ENCODE results near the gene P2RY14. TPM values are rescaled to one million over a fixed set of nuclear protein-coding genes. Genes with fewer than 3 reads are reported as not detected.

P2RY14 gene
- total and polyA plus RNA-seq, 2 donors from 2014 or later: 0.54 to 2.4 TPM

GRCh38 chr3:151289445-151289844, 11.1 kb upstream of the P2RY14 start:
- Histone ChIP-seq H3K36me3 (ENCODE audit: control insufficient read depth in 2 of 3, insufficient read depth in 3 of 3, low read length in 3 of 3) (no peaks in the 10 kb centered on the region), H3K4me3 (ENCODE audit: low read length in 3 of 3) (no peak overlapping the region), H3K4me1 (ENCODE audit: control insufficient read depth in 2 of 3, insufficient read depth in 2 of 3, low read depth in 1 of 3, low read length in 3 of 3) (peaks cover 0 to under 1% (median 0%) of the 10 kb centered on the region in 3 donors), H3K27me3 (ENCODE audit: control insufficient read depth, insufficient read depth, low read length) (no peaks in the 10 kb centered on the region), H3K9ac (ENCODE audit: low read length in 3 of 3) (no peak overlapping the region), H3K9me3 (ENCODE audit: control insufficient read depth in 2 of 3, insufficient read depth in 1 of 3, low read length in 3 of 3) (no peaks in the 10 kb centered on the region), H3K27ac (ENCODE audit: low read depth in 2 of 2, low read length in 2 of 2) (no peak overlapping the region)
- DNase-seq (no peak), FAIRE-seq (no peak)
- TF ChIP-seq, protein P1, sequence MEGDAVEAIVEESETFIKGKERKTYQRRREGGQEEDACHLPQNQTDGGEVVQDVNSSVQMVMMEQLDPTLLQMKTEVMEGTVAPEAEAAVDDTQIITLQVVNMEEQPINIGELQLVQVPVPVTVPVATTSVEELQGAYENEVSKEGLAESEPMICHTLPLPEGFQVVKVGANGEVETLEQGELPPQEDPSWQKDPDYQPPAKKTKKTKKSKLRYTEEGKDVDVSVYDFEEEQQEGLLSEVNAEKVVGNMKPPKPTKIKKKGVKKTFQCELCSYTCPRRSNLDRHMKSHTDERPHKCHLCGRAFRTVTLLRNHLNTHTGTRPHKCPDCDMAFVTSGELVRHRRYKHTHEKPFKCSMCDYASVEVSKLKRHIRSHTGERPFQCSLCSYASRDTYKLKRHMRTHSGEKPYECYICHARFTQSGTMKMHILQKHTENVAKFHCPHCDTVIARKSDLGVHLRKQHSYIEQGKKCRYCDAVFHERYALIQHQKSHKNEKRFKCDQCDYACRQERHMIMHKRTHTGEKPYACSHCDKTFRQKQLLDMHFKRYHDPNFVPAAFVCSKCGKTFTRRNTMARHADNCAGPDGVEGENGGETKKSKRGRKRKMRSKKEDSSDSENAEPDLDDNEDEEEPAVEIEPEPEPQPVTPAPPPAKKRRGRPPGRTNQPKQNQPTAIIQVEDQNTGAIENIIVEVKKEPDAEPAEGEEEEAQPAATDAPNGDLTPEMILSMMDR (IDR thresholded peaks at IDR 0.05; ENCODE audit: borderline replicate concordance, extremely low read depth, insufficient read depth): no peak
- intact Hi-C loops (cut with DNase I): no loop called here

- H3K27me3 ChIP-seq (ENCODE audit: control insufficient read depth, insufficient read depth, low read length): no peaks in the 10 kb centered on the region
- intact Hi-C loops (cut with DNase I): no loop called here
- peaks cover 0 to 4% (median 0%) of the 10 kb centered on the region in 3 donors for H3K4me1 ChIP-seq (ENCODE audit: control insufficient read depth in 2 of 3, insufficient read depth in 2 of 3, low read depth in 1 of 3, low read length in 3 of 3)
- FAIRE-seq (no peak), DNase-seq (no peak)
- no peaks in the 10 kb centered on the region for H3K9me3 ChIP-seq (ENCODE audit: control insufficient read depth in 2 of 3, insufficient read depth in 1 of 3, low read length in 3 of 3)
- TF ChIP-seq, protein P1 (IDR thresholded peaks at IDR 0.05; ENCODE audit: borderline replicate concordance, extremely low read depth, insufficient read depth): no peak
- H3K27ac ChIP-seq (ENCODE audit: low read depth in 2 of 2, low read length in 2 of 2): no peak overlapping the region
- H3K9ac ChIP-seq (ENCODE audit: low read length in 3 of 3): no peak overlapping the region
- no peaks in the 10 kb centered on the region for H3K36me3 ChIP-seq (ENCODE audit: control insufficient read depth in 2 of 3, insufficient read depth in 3 of 3, low read length in 3 of 3)
- H3K4me3 ChIP-seq (ENCODE audit: low read length in 3 of 3): no peak overlapping the region
Measured at GRCh38 chr3:151285940-151286339, 7.6 kb upstream of the P2RY14 start.

DNA sequence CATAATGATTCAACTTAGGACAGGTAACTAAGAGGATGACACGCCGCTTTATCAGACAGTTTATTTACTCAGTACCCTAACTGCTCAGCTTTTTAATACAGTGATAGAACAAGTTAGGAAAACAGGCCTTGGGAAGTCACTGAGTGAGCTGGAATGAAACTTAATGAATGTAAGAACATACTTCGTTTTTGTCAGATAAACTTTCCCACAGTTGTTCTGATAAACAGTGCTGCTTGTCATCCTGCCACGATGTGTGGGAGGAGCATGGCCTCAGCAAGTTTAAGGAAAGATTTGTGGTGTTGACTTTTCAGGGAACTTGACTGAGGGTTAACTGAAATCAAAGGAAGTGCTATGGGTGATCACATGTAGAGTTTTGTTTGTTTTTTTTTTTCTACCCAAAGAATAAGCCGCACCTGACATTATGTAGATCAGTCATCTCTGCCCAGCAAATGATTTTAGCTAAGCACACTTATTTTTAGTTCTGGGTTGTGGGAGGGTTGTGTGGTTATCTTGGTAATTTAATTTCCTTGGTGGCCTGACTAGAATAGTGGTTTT, 5.6 kb upstream of the P2RY14 start:
- H3K27me3 ChIP-seq (ENCODE audit: control insufficient read depth, insufficient read depth, low read length): no peaks in the 10 kb centered on the region
- DNase-seq (peak in 3 of 5 donors; percentile 18 to 71 (median 57)), FAIRE-seq (no peak)
- H3K9me3 ChIP-seq (ENCODE audit: control insufficient read depth in 2 of 3, insufficient read depth in 1 of 3, low read length in 3 of 3): no peaks in the 10 kb centered on the region
- no peaks in the 10 kb centered on the region for H3K36me3 ChIP-seq (ENCODE audit: control insufficient read depth in 2 of 3, insufficient read depth in 3 of 3, low read length in 3 of 3)
- H3K9ac ChIP-seq (ENCODE audit: low read length in 3 of 3): no peak overlapping the region
- no peak overlapping the region for H3K4me3 ChIP-seq (ENCODE audit: low read length in 3 of 3)
- H3K27ac ChIP-seq (ENCODE audit: low read depth in 2 of 2, low read length in 2 of 2): no peak overlapping the region
- TF ChIP-seq, protein P1 (IDR thresholded peaks at IDR 0.05; ENCODE audit: borderline replicate concordance, extremely low read depth, insufficient read depth): no peak
- intact Hi-C loops (cut with DNase I): no loop called here
- peaks cover 0 to 4% (median 0%) of the 10 kb centered on the region in 3 donors for H3K4me1 ChIP-seq (ENCODE audit: control insufficient read depth in 2 of 3, insufficient read depth in 2 of 3, low read depth in 1 of 3, low read length in 3 of 3)

- Histone ChIP-seq H3K27ac (ENCODE audit: low read depth in 2 of 2, low read length in 2 of 2) (no peak overlapping the region), H3K36me3 (ENCODE audit: control insufficient read depth in 2 of 3, insufficient read depth in 3 of 3, low read length in 3 of 3) (no peaks in the 10 kb centered on the region), H3K27me3 (ENCODE audit: control insufficient read depth, insufficient read depth, low read length) (no peaks in the 10 kb centered on the region), H3K4me3 (ENCODE audit: low read length in 3 of 3) (no peak overlapping the region), H3K9me3 (ENCODE audit: control insufficient read depth in 2 of 3, insufficient read depth in 1 of 3, low read length in 3 of 3) (no peaks in the 10 kb centered on the region), H3K4me1 (ENCODE audit: control insufficient read depth in 2 of 3, insufficient read depth in 2 of 3, low read depth in 1 of 3, low read length in 3 of 3) (peaks cover 0 to 4% (median 0%) of the 10 kb centered on the region in 3 donors), H3K9ac (ENCODE audit: low read length in 3 of 3) (no peak overlapping the region)
- TF ChIP-seq, protein P1 (IDR thresholded peaks at IDR 0.05; ENCODE audit: borderline replicate concordance, extremely low read depth, insufficient read depth): no peak
- intact Hi-C loops (cut with DNase I): no loop called here
- FAIRE-seq (no peak), DNase-seq (no peak)
Measured at GRCh38 chr3:151283387-151283786, 5.0 kb upstream of the P2RY14 start.
